GM10248 (cell line): Measurements from ENCODE around the gene MEPE.

Experiments
- CTCF ChIA-PET: fragments of 300-600 bp; sonication (Branson Sonifier 250); formaldehyde crosslinking; extraction: SDS; loops from one replicate; lab custom pipeline; 2021; ENCODE audit warnings: antibody characterized with exemption; lab: Yijun Ruan, JAX
- POLR2A ChIA-PET: fragments of 350-650 bp; sonication (Branson Sonifier 250); formaldehyde crosslinking; extraction: SDS; loops from one replicate; lab custom pipeline; 2020; ENCODE audit warnings: antibody characterized with exemption; lab: Yijun Ruan, JAX
- DNase-seq: peaks from one replicate; pipeline ENCODE4 v3.0.0; 2012; ENCODE audit errors: extremely low spot score
- CTCF ChIP-seq: IDR thresholded peaks from 2 replicates; pipeline ENCODE4 v1.5.1; 2012; ENCODE audit warnings: mild to moderate bottlenecking, low read depth; ENCODE audit errors: extremely low read depth, missing control alignments, control extremely low read depth

Gene MEPE

DNA sequence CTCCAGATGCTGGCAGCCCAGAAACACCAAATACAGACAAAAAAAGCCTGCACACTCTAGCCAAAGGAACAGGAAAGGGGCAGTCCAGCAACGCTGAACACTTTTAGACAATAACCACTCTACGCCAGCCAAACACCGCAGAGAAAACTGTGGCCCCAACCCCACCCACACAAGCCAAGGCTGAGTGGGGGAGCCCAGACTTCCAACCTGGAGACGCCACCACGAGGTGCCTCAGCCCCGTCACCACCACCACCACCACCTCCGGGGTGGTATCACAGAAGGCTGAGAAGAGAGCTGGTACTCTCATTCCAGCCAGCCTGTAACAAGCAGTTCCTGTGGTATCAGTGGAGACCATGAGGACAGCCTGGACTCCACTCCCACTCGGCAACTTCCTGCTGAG lies 22.8 kb downstream of the MEPE start:
- ChIA-PET CTCF (interaction anchor here (1.3 kb wide), 1 partner anchor 18 kb away, joined by 6 read pairs; no protein-coding TSS in a partner anchor), POLR2A (no interaction called here)
- TF ChIP-seq CTCF: no peak
- no peak for DNase-seq

DNA sequence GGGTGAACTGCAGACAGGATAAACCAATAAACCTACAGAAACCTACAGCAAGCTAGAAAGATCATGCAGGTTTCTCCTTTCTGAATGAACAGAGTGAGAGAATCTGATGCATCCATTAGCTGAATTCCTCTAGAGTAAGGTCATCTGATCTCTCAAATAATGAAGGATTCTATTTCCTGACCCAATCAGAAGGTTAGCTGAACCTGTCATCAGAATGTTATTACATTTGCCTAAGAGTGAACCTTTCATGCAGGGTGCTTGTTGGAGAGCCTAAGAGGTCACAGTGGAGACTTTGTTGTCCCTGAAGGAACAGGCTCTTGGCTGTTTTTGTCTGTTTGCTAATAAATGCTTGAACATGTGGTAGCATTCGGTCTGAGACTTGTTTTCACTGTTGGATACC lies 24.0 kb downstream of the MEPE start:
- DNase-seq: no peak
- TF ChIP-seq CTCF: no peak
- ChIA-PET POLR2A (no interaction called here), CTCF (interaction anchor here (1.9 kb wide), 1 partner anchor 355 kb away, joined by 7 read pairs; no protein-coding TSS in a partner anchor)

DNA sequence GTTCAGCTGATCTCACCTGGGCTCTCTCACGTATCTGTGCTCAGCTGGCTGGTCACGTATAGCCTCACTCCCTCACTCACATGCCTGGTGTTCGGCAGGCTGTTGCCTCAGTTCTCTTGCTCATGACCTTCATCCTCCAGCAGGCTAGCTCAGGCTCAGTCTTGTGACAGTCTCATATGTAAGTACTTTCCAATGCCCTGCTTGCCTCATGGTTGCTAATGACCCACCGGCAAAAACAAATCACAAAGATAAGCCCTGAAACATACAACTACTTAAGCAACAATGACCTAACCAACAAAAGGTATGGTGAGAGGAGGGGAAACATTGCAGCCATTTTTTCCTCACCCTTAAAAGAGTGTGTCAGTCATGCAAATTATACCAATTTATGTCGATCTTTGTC lies 25.0 kb downstream of the MEPE start:
- ChIA-PET CTCF (interaction anchor here (1.0 to 1.9 kb wide), 2 partner anchors 11 to 354 kb away, joined by 4 to 7 read pairs; no protein-coding TSS in a partner anchor), POLR2A (no interaction called here)
- no peak for DNase-seq
- no peak for TF ChIP-seq CTCF

DNA sequence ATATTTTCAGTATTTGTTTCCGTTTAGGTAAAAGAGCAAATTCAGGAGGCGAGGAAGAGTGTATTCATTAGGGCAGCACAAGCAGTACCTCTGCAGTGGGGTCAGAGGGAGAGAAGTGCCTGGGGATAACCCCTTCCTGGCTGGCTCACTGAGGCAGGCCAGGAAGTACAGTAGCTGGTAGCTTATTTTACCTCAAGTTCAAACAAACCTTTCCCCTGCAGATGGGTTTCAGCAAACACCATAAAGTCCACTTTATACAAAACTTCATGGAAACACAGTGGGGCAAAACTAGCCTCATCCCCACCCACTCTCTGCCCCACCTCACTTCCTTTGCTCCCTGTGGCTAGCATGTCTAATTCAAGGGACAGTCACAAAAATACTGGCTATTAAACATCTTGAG lies 29.5 kb downstream of the MEPE start:
- no peak for TF ChIP-seq CTCF
- ChIA-PET CTCF (interaction anchor here (1.6 to 2.2 kb wide), 4 partner anchors 9 to 112 kb away, joined by 3 to 13 read pairs (median 6); no protein-coding TSS in a partner anchor), POLR2A (no interaction called here)
- no peak for DNase-seq

DNA sequence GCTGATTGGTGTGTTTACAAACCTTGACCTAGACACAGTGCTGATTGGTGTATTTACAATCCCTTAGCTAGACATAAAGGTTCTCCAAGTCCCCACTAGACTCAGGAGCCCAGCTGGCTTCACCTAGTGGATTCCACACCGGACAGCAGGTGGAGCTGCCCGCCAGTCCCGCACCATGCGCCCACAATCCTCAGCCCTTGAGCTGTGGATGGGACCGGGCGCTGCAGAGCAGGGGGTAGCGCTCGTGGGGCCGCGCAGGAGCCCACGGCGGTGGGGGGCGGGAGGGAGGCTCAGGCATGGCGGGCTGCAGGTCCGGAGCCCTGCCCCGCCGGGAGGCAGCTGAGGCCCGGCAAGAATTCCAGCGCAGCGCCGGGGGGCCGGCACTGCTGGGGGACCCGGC lies 30.7 kb downstream of the MEPE start:
- CTCF ChIA-PET: interaction anchor here (1.0 to 2.2 kb wide), 3 partner anchors 15 to 348 kb away, joined by 3 to 13 read pairs (median 5); no protein-coding TSS in a partner anchor
- TF ChIP-seq CTCF: no peak
- POLR2A ChIA-PET: no interaction called here
- no peak for DNase-seq

DNA sequence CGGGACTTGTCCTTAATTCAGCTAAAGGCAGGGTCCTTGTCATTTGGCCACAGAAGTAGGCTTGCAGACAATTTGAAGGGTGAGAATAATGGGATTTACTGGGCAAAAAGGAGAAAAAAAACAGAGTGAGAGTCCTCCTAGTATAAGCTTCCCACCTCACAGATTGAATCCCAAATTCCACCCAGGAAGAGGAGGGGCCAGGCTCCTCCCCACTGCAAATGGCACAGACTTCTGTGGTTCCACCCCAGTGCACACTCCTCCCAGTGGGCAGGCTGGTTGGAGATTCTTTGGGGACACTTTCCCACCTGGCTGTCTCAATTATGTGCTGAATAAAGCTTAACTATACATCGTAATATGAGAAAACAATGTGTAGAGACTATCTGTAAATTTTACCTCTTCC lies 31.6 kb downstream of the MEPE start:
- no peak for TF ChIP-seq CTCF
- ChIA-PET CTCF (interaction anchor here (1.8 kb wide), 1 partner anchor 16 kb away, joined by 7 read pairs; no protein-coding TSS in a partner anchor), POLR2A (no interaction called here)
- DNase-seq: no peak
